Activated naive CD4-positive, alpha-beta T cell treated with anti-CD3 and anti-CD28 coated beads, Interleukin-2, amount 10 ng/mL, durations not matched to agents 7 days and 5 days (primary cell): Measurements from ENCODE around the gene NEURL3.
A peak's percentile ranks its signal among the peaks of the same experiment; 100 is the strongest.

Experiments
- CTCF ChIA-PET: fragments of 350-600 bp; sonication (Branson Sonifier 250); formaldehyde crosslinking; loops from one replicate; lab custom pipeline; 2021; ENCODE audit warnings: antibody characterized with exemption; lab: Charles Lee
- DNase-seq: peaks from one replicate; pipeline ENCODE4 v3.0.0-alpha.2; 2020
- H3K27ac Mint-ChIP-seq: one replicate; pipeline ENCODE4 v1.8.0; 2021; ENCODE audit warnings: mild to moderate bottlenecking, moderate library complexity, mixed read lengths
- H3K27me3 Mint-ChIP-seq: one replicate; pipeline ENCODE4 v1.8.0; 2021; ENCODE audit warnings: mild to moderate bottlenecking, mixed read lengths
- H3K36me3 Mint-ChIP-seq: one replicate; pipeline ENCODE4 v1.8.0; 2021; ENCODE audit warnings: mixed read lengths
- H3K4me1 Mint-ChIP-seq: one replicate; pipeline ENCODE4 v1.8.0; 2021; ENCODE audit warnings: mixed read lengths
- H3K4me3 Mint-ChIP-seq: one replicate; pipeline ENCODE4 v1.8.0; 2021; ENCODE audit warnings: mild to moderate bottlenecking, moderate library complexity, mixed read lengths
- H3K9me3 Mint-ChIP-seq: one replicate; pipeline ENCODE4 v1.8.0; 2021; ENCODE audit warnings: mixed read lengths

The NEURL3 gene

GRCh38 chr2:96547731-96548171 is 42.6 kb upstream of the NEURL3 start:
- CTCF ChIA-PET, result interaction anchor here (0.6 to 1.8 kb wide), 9 partner anchors 7 to 140 kb away, joined by 3 to 6 read pairs (median 3); partner anchors contain the start of gene ARID5A
- H3K36me3 Mint-ChIP-seq, result peaks cover 58% of the 10 kb centered on the region
- H3K27me3 Mint-ChIP-seq, result peaks cover 1% of the 10 kb centered on the region
- H3K4me1 Mint-ChIP-seq, result peaks cover 50% of the 10 kb centered on the region
- H3K4me3 Mint-ChIP-seq, result no peak overlapping the region
- no peaks in the 10 kb centered on the region for H3K9me3 Mint-ChIP-seq
- H3K27ac Mint-ChIP-seq, result no peak overlapping the region
- DNase-seq, result no peak

GRCh38 chr2:96547203-96547641 is 42.1 kb upstream of the NEURL3 start:
- Mint-ChIP-seq H3K27me3 (peaks cover 6% of the 10 kb centered on the region), H3K9me3 (no peaks in the 10 kb centered on the region), H3K4me1 (peaks cover 52% of the 10 kb centered on the region), H3K4me3 (no peak overlapping the region), H3K36me3 (peaks cover 61% of the 10 kb centered on the region), H3K27ac (peak overlapping the region; percentile 49)
- DNase-seq, result no peak
- CTCF ChIA-PET, result interaction anchor here (0.6 to 1.8 kb wide), 5 partner anchors 10 to 140 kb away, joined by 3 read pairs; partner anchors contain the start of gene ARID5A

GRCh38 chr2:96546797-96547196 is 41.6 kb upstream of the NEURL3 start:
- peak overlapping the region; percentile 41 for H3K4me3 Mint-ChIP-seq
- CTCF ChIA-PET, result interaction anchor here (1.4 kb wide), 1 partner anchor 36 kb away, joined by 3 read pairs; no protein-coding TSS in a partner anchor
- DNase-seq, result peak; percentile 50

GRCh38 chr2:96546321-96546720 is 41.2 kb upstream of the NEURL3 start:
- Mint-ChIP-seq H3K36me3 (peaks cover 63% of the 10 kb centered on the region), H3K27me3 (peaks cover 9% of the 10 kb centered on the region), H3K9me3 (no peaks in the 10 kb centered on the region), H3K27ac (peak overlapping the region; percentile 45), H3K4me3 (peak overlapping the region; percentile 41), H3K4me1 (peaks cover 56% of the 10 kb centered on the region)
- no peak for DNase-seq
- CTCF ChIA-PET, result no interaction called here

More at GRCh38 chr2:96546797-96547196, 41.6 kb upstream of the NEURL3 start:
- Mint-ChIP-seq H3K4me1 (peaks cover 52% of the 10 kb centered on the region), H3K27ac (peak overlapping the region; percentile 20), H3K36me3 (peaks cover 59% of the 10 kb centered on the region), H3K9me3 (no peaks in the 10 kb centered on the region), H3K27me3 (peaks cover 9% of the 10 kb centered on the region)

- Mint-ChIP-seq H3K9me3 (no peaks in the 10 kb centered on the region), H3K36me3 (peaks cover 68% of the 10 kb centered on the region), H3K27me3 (peaks cover 9% of the 10 kb centered on the region), H3K4me1 (peaks cover 76% of the 10 kb centered on the region), H3K27ac (no peak overlapping the region), H3K4me3 (no peak overlapping the region)
- CTCF ChIA-PET, result interaction anchor here (1.9 to 5.7 kb wide), 2 partner anchors 11 to 14 kb away, joined by 9 to 33 read pairs; no protein-coding TSS in a partner anchor
- no peak for DNase-seq
Measured at GRCh38 chr2:96542357-96542977, 37.3 kb upstream of the NEURL3 start.

- Mint-ChIP-seq H3K9me3 (no peaks in the 10 kb centered on the region), H3K36me3 (peaks cover 67% of the 10 kb centered on the region), H3K27me3 (peaks cover 9% of the 10 kb centered on the region), H3K27ac (no peak overlapping the region), H3K4me1 (peaks cover 68% of the 10 kb centered on the region), H3K4me3 (no peak overlapping the region)
- DNase-seq, result no peak
- CTCF ChIA-PET, result interaction anchor here (1.9 to 5.7 kb wide), 2 partner anchors 12 to 14 kb away, joined by 9 to 33 read pairs; no protein-coding TSS in a partner anchor
Measured at GRCh38 chr2:96541398-96542152, 36.4 kb upstream of the NEURL3 start.

- Mint-ChIP-seq H3K36me3 (peaks cover 55% of the 10 kb centered on the region), H3K27me3 (peaks cover 13% of the 10 kb centered on the region), H3K4me1 (peaks cover 59% of the 10 kb centered on the region), H3K4me3 (peak overlapping the region; percentile 95), H3K27ac (peak overlapping the region; percentile 100), H3K9me3 (no peaks in the 10 kb centered on the region)
- DNase-seq, result no peak
- CTCF ChIA-PET, result interaction anchor here (0.6 to 5.7 kb wide), 4 partner anchors 8 to 236 kb away, joined by 3 to 33 read pairs (median 14); no protein-coding TSS in a partner anchor
Measured at GRCh38 chr2:96540136-96540535, 35.0 kb upstream of the NEURL3 start.

GRCh38 chr2:96539215-96539920 is 34.2 kb upstream of the NEURL3 start:
- CTCF ChIA-PET, result interaction anchor here (0.7 to 5.7 kb wide), 5 partner anchors 11 to 237 kb away, joined by 3 to 33 read pairs (median 4); no protein-coding TSS in a partner anchor
- Mint-ChIP-seq H3K36me3 (peaks cover 50% of the 10 kb centered on the region), H3K4me3 (peak overlapping the region; percentile 95), H3K27me3 (peaks cover 16% of the 10 kb centered on the region), H3K27ac (peak overlapping the region; percentile 100), H3K9me3 (no peaks in the 10 kb centered on the region), H3K4me1 (peaks cover 56% of the 10 kb centered on the region)
- DNase-seq, result no peak

- CTCF ChIA-PET, result interaction anchor here (0.8 to 5.7 kb wide), 6 partner anchors 10 to 225 kb away, joined by 3 to 33 read pairs (median 4); no protein-coding TSS in a partner anchor
- Mint-ChIP-seq H3K4me1 (peaks cover 57% of the 10 kb centered on the region), H3K4me3 (peak overlapping the region; percentile 95), H3K36me3 (peaks cover 44% of the 10 kb centered on the region), H3K9me3 (no peaks in the 10 kb centered on the region), H3K27ac (peak overlapping the region; percentile 100), H3K27me3 (peaks cover 19% of the 10 kb centered on the region)
- peak; percentile 95 for DNase-seq
Measured at GRCh38 chr2:96538487-96539214, 33.5 kb upstream of the NEURL3 start.

- CTCF ChIA-PET, result interaction anchor here (0.6 to 5.7 kb wide), 7 partner anchors 10 to 228 kb away, joined by 3 to 33 read pairs (median 3); no protein-coding TSS in a partner anchor
- Mint-ChIP-seq H3K36me3 (peaks cover 37% of the 10 kb centered on the region), H3K9me3 (no peaks in the 10 kb centered on the region), H3K4me1 (peaks cover 54% of the 10 kb centered on the region), H3K27ac (peak overlapping the region; percentile 100), H3K27me3 (peaks cover 25% of the 10 kb centered on the region), H3K4me3 (peak overlapping the region; percentile 95)
- peak; percentile 72 for DNase-seq
Measured at GRCh38 chr2:96537734-96538486, 32.8 kb upstream of the NEURL3 start.

- H3K4me3 Mint-ChIP-seq, result peak overlapping the region; percentile 95
- peak overlapping the region; percentile 100 for H3K27ac Mint-ChIP-seq
- CTCF ChIA-PET, result interaction anchor here (0.6 to 5.7 kb wide), 5 partner anchors 9 to 227 kb away, joined by 3 to 33 read pairs (median 3); no protein-coding TSS in a partner anchor
- H3K4me1 Mint-ChIP-seq, result peaks cover 56% of the 10 kb centered on the region
- H3K27me3 Mint-ChIP-seq, result peaks cover 22% of the 10 kb centered on the region
- H3K9me3 Mint-ChIP-seq, result no peaks in the 10 kb centered on the region
- peak; percentile 96 for DNase-seq
- H3K36me3 Mint-ChIP-seq, result peaks cover 30% of the 10 kb centered on the region
Measured at GRCh38 chr2:96537066-96537733, 32.0 kb upstream of the NEURL3 start.
